ENCODE measurements around the gene MYL11.

Gene MYL11

DNA sequence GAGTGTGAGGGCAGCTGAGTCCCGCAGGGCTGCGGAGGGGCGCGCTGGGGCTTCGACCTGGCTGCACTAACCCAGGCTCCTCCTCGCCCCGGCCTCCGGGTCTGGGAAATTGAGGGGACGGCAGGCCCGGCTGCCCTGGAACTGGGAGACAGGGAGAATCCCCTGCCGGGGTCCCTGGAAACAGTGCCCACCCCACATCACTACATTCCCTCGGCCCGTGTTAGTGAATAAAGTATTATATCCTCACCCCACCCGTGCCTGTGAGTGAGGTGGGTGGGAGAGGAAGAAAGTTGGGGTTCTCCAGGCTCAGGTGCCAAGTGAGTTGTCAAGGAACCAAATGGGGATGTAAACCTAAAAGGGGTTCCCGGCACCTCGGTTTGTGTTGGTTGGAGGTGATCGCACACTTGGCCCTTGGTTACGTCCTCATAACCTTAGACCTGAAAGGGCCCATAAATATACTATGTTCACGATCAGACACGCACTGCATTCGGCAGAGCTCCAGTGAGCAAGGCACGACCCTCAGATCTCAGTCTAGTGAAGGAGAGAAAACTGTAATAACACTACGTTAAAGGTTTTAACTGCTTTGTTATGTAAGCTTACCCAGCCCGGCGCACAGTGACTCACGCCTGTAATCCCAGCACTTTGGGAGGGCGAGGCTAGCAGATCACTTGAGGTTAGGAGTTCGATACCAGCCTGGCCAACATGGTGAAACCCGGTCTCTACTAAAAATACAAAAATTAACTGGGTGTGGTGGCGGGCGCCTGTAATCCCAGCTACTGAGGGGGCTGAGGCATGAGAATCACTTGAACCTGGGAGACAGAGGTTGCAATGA lies 44.0 kb downstream of the MYL11 start:
- Histone ChIP-seq H3K36me3 (ENCODE audit: insufficient read depth, low read length) (peaks cover 47% of the 10 kb centered on the region), H3K79me2 (ENCODE audit: insufficient read depth, low read length) (peaks cover 20% of the 10 kb centered on the region; the same call in 1 of the 2 replicates), H3K27me3 (ENCODE audit: insufficient read depth, low read length, poor library complexity) (no peaks in the 10 kb centered on the region), H4K20me1 (ENCODE audit: insufficient read depth, low read length) (peaks cover 11% of the 10 kb centered on the region; the same call in 1 of the 2 replicates), H3K9me3 (ENCODE audit: insufficient read depth, low read length, severe bottlenecking) (no peaks in the 10 kb centered on the region), H2AFZ (ENCODE audit: low read depth, low read length) (peak overlapping the region; percentile 88), H3K9ac (ENCODE audit: low read depth, low read length) (peak overlapping the region; percentile 74), H3K4me3 (ENCODE audit: low read depth in 1 of 2, low read length in 2 of 2) (peak overlapping the region; percentile 30 to 70; a peak in 3 of 4 replicates), H3K27ac (ENCODE audit: low read length) (peak overlapping the region; percentile 87), H3K4me1 (ENCODE audit: insufficient read depth, low read length) (peaks cover 23% of the 10 kb centered on the region), H3K4me2 (ENCODE audit: insufficient read depth, low read length) (peak overlapping the region; percentile 87)
- DNase-seq (no peak), ATAC-seq (ENCODE audit: insufficient read depth, low read depth) (no peak)
- TF ChIP-seq CTCF (IDR thresholded peaks at IDR 0.05; ENCODE audit: borderline replicate concordance, extremely low read depth, low read length, poor library complexity, severe bottlenecking): no peak
- TF ChIP-seq EZH2 (IDR thresholded peaks at IDR 0.05; ENCODE audit: borderline replicate concordance, low read depth, low read length, severe bottlenecking): no peak

GRCh38 chr16:30421010-30421409 lies 46.4 kb downstream of the MYL11 start:
- Histone ChIP-seq H3K4me2 (ENCODE audit: insufficient read depth, low read length) (no peak overlapping the region), H3K27me3 (ENCODE audit: insufficient read depth, low read length, poor library complexity) (no peaks in the 10 kb centered on the region), H3K4me3 (ENCODE audit: low read depth in 1 of 2, low read length in 2 of 2) (no peak overlapping the region), H2AFZ (ENCODE audit: low read depth, low read length) (no peak overlapping the region), H3K79me2 (ENCODE audit: insufficient read depth, low read length) (peaks cover 24% of the 10 kb centered on the region), H3K9me3 (ENCODE audit: insufficient read depth, low read length, severe bottlenecking) (no peaks in the 10 kb centered on the region), H3K27ac (ENCODE audit: low read length) (no peak overlapping the region), H4K20me1 (ENCODE audit: insufficient read depth, low read length) (peaks cover 16% of the 10 kb centered on the region; the same call in 1 of the 2 replicates), H3K4me1 (ENCODE audit: insufficient read depth, low read length) (peaks cover 23% of the 10 kb centered on the region), H3K36me3 (ENCODE audit: insufficient read depth, low read length) (peaks cover 57% of the 10 kb centered on the region), H3K9ac (ENCODE audit: low read depth, low read length) (no peak overlapping the region)
- no peak for TF ChIP-seq EZH2 (IDR thresholded peaks at IDR 0.05; ENCODE audit: borderline replicate concordance, low read depth, low read length, severe bottlenecking)
- no peak for TF ChIP-seq CTCF (IDR thresholded peaks at IDR 0.05; ENCODE audit: borderline replicate concordance, extremely low read depth, low read length, poor library complexity, severe bottlenecking)
- ATAC-seq (ENCODE audit: insufficient read depth, low read depth) (no peak), DNase-seq (no peak)
